Measurements from ENCODE around the gene PTPRR.

PTPRR gene

DNA sequence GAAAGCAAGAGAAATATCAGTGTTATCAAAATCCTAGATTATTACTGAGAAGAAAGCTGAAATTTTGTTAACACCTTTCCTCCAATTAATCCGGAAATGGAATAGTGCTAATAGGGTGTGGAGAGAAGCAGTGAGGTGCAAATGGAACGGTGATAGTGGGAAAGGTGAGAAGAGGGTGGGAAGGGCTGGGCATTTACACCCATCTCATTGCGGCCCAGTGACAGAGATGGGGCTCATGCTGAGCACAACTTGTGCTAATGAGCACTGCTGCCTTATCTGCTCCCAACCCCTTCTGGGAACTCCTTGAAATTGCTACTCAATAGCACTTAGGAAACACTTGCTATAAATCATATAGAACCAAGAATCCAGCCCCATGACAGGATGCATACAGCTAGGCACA, 94.4 kb downstream of the PTPRR start:
- DNase-seq (ENCODE audit: low read depth): no peak
- H3K4me3 ChIP-seq (ENCODE audit: low read depth, low read length): no peak overlapping the region
- no peak for TF ChIP-seq MYC (IDR thresholded peaks at IDR 0.05; ENCODE audit: low read depth, low read length)
- TF ChIP-seq, protein P1, sequence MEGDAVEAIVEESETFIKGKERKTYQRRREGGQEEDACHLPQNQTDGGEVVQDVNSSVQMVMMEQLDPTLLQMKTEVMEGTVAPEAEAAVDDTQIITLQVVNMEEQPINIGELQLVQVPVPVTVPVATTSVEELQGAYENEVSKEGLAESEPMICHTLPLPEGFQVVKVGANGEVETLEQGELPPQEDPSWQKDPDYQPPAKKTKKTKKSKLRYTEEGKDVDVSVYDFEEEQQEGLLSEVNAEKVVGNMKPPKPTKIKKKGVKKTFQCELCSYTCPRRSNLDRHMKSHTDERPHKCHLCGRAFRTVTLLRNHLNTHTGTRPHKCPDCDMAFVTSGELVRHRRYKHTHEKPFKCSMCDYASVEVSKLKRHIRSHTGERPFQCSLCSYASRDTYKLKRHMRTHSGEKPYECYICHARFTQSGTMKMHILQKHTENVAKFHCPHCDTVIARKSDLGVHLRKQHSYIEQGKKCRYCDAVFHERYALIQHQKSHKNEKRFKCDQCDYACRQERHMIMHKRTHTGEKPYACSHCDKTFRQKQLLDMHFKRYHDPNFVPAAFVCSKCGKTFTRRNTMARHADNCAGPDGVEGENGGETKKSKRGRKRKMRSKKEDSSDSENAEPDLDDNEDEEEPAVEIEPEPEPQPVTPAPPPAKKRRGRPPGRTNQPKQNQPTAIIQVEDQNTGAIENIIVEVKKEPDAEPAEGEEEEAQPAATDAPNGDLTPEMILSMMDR (IDR thresholded peaks at IDR 0.05; ENCODE audit: low read depth, low read length): no peak
- no peak for TF ChIP-seq POLR2A (IDR thresholded peaks at IDR 0.05; ENCODE audit: extremely low read depth, insufficient read length)
- TF ChIP-seq, protein P2, sequence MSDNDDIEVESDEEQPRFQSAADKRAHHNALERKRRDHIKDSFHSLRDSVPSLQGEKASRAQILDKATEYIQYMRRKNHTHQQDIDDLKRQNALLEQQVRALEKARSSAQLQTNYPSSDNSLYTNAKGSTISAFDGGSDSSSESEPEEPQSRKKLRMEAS (IDR thresholded peaks at IDR 0.05; ENCODE audit: low read depth, low read length): no peak

DNA sequence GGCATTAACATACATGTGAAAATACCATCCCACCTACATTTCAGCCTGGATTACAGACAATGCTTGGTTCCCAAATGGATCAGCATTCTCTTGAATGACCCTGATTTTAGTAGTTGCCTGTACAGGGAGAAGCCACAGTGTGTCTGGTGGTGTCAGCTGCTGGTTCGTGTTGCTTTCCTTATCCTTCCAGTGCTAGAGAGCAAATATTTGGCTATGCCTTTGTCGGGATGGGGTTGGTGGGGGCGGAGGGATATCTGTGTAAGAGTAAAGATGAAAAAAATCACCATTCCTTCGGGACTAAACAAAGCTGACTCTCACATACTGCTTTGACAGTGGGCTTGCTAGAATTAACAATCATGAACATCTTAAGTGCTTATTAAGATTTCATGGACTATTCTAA, 96.0 kb downstream of the PTPRR start:
- TF ChIP-seq POLR2A (IDR thresholded peaks at IDR 0.05; ENCODE audit: extremely low read depth, insufficient read length) (no peak), MYC (IDR thresholded peaks at IDR 0.05; ENCODE audit: low read depth, low read length) (no peak)
- TF ChIP-seq, protein P1 (IDR thresholded peaks at IDR 0.05; ENCODE audit: low read depth, low read length): no peak
- TF ChIP-seq, protein P2 (IDR thresholded peaks at IDR 0.05; ENCODE audit: low read depth, low read length): no peak
- no peak for DNase-seq (ENCODE audit: low read depth)
- H3K4me3 ChIP-seq (ENCODE audit: low read depth, low read length): no peak overlapping the region

DNA sequence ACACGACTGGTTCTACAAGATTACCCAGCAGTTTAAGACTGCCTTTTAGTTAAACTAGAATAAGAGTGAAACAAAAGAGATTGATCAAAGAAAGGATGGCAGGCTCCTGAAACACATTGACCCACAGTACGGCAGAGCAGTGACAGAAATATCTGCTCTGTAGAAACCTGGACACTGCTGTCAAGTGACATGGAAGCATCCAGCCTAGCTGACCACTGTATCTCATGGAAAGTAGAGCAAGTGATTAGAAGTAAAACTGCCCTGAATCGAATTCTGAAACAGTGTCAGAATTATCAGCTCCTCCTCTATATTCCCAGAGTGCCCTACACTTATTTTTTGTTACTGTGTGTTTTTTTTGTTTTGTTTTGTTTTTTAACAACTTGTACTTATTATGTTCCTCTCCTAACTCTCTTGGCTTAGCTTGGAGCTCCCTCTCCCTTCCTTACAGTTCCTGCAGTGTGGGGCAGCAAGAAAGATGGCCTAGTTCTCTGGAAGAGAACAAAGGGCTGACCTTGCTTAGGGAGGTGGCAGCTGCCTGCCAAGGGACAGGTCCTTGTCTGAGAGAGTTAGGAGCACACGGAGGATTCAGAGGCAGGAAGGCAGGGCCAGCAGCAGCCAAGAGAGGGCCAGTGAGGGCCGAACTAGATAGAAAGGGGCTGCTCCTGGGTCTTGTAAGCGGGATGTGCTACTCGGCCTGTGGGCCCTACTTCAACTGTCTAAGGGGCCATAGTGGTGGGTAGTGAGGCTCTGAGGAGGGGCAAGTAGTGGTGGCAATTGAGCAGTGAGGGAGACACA, 97.2 kb downstream of the PTPRR start:
- DNase-seq (ENCODE audit: low read depth): no peak
- no peak for TF ChIP-seq MYC (IDR thresholded peaks at IDR 0.05; ENCODE audit: low read depth, low read length)
- TF ChIP-seq, protein P1 (IDR thresholded peaks at IDR 0.05; ENCODE audit: low read depth, low read length): no peak
- TF ChIP-seq POLR2A (IDR thresholded peaks at IDR 0.05; ENCODE audit: extremely low read depth, insufficient read length): no peak
- TF ChIP-seq, protein P2 (IDR thresholded peaks at IDR 0.05; ENCODE audit: low read depth, low read length): no peak
- no peak overlapping the region for H3K4me3 ChIP-seq (ENCODE audit: low read depth, low read length)

DNA sequence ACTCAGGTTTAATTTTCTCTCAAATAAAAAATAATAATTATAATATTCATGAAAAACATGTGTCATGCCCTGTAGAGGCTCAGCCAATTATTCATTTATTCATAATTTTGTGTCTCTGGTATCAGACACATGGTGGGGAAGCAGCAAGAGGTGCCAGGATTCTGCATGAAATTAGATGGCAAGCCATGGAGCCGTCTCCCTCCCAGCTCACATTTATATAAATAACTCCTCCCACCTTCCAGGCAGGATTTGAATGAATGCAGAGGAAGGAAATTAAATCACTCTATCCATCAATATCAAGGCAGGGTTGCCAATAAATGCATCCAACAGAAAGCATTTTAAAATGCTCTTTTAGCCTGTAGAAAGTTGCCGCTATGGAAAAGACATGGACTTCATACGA, 98.1 kb downstream of the PTPRR start:
- H3K4me3 ChIP-seq (ENCODE audit: low read depth, low read length): no peak overlapping the region
- no peak for DNase-seq (ENCODE audit: low read depth)
- TF ChIP-seq, protein P2 (IDR thresholded peaks at IDR 0.05; ENCODE audit: low read depth, low read length): no peak
- no peak for TF ChIP-seq MYC (IDR thresholded peaks at IDR 0.05; ENCODE audit: low read depth, low read length)
- TF ChIP-seq, protein P1 (IDR thresholded peaks at IDR 0.05; ENCODE audit: low read depth, low read length): no peak

DNA sequence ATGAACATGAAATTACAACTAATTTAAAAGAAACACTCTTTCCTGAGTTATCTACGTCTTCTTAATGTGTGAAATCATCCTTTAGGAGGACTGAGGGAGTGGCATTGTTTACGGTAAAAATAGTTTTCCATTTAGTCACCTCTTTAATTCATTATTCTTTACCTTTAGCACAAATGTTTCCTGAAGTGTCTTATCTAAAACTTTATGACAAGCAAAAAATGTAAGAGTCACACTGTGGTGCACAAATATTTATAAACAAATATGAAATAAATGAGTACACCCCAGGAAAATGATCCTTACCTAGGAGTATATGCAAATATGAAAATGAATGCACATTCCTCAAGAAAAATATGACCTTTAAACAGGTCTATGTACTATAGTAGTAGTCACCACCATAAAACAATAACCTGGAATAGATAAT, 104.6 kb downstream of the PTPRR start:
- DNase-seq (ENCODE audit: low read depth): no peak
- H3K4me3 ChIP-seq (ENCODE audit: low read depth, low read length): no peak overlapping the region
- TF ChIP-seq, protein P1 (IDR thresholded peaks at IDR 0.05; ENCODE audit: low read depth, low read length): no peak
- TF ChIP-seq MYC (IDR thresholded peaks at IDR 0.05; ENCODE audit: low read depth, low read length) (no peak), POLR2A (IDR thresholded peaks at IDR 0.05; ENCODE audit: extremely low read depth, insufficient read length) (no peak)
- TF ChIP-seq, protein P2 (IDR thresholded peaks at IDR 0.05; ENCODE audit: low read depth, low read length): no peak
